Chondrocyte (in vitro differentiated cells): ENCODE data around the gene ARMC3. TPM values are rescaled to one million over a fixed set of nuclear protein-coding genes. Genes with fewer than 3 reads are reported as not detected.
"Not testable (repeated sequence)": the region's sequence is repeated elsewhere in the genome, so short reads cannot be mapped to it uniquely, and the experiment has no call there.

Source experiments
- DNase-seq: peaks from one replicate; pipeline ENCODE4 v3.0.0; 2021; ENCODE audit warnings: mixed read lengths, low spot score
- H3K27ac Mint-ChIP-seq: one replicate; pipeline ENCODE4 v1.8.0; 2021; ENCODE audit warnings: mild to moderate bottlenecking, moderate library complexity, mixed read lengths; ENCODE audit not compliant: unreplicated experiment
- H3K27me3 Mint-ChIP-seq: 2 replicates; pipeline ENCODE4 v1.8.0; 2021; ENCODE audit warnings: low read depth, mixed read lengths
- H3K36me3 Mint-ChIP-seq: 2 replicates; pipeline ENCODE4 v1.8.0; 2021; ENCODE audit warnings: low read depth, mixed read lengths
- H3K4me1 Mint-ChIP-seq: 2 replicates; pipeline ENCODE4 v1.8.0; 2021; ENCODE audit warnings: low read depth, mild to moderate bottlenecking, mixed read lengths
- H3K4me3 Mint-ChIP-seq: one replicate; pipeline ENCODE4 v1.8.0; 2021; ENCODE audit warnings: mild to moderate bottlenecking, moderate library complexity, mixed read lengths; ENCODE audit not compliant: unreplicated experiment
- H3K9me3 Mint-ChIP-seq: 2 replicates; pipeline ENCODE4 v1.8.0; 2021; ENCODE audit warnings: low read depth, mixed read lengths
- CTCF ChIP-seq: fragments of 200-600 bp; sonication (generic); IDR thresholded peaks from 2 replicates; pipeline ENCODE4 v1.5.0; 2021; ENCODE audit warnings: antibody characterized with exemption, mild to moderate bottlenecking, moderate library complexity
- total RNA-seq: library from RNA; stranded (reverse); gene quantifications from 3 replicates; pipeline ENCODE4 v1.2.1, GENCODE V29; 2021

ARMC3 gene
- total RNA-seq, 1 donor from 2014 or later, result 0.27 TPM

GRCh38 chr10:22897371-22897770 is 30.5 kb upstream of the ARMC3 start:
- Mint-ChIP-seq H3K4me3 (no peak overlapping the region), H3K27ac (no peak overlapping the region), H3K4me1 (peaks cover 6% of the 10 kb centered on the region), H3K9me3 (peaks cover 15% of the 10 kb centered on the region), H3K27me3 (no peaks in the 10 kb centered on the region), H3K36me3 (peaks cover under 1% of the 10 kb centered on the region)
- no peak for DNase-seq
- no peak for TF ChIP-seq CTCF

- no peak for DNase-seq
- no peak for TF ChIP-seq CTCF
- H3K27me3 Mint-ChIP-seq, result no peaks in the 10 kb centered on the region
Measured at GRCh38 chr10:22899307-22899706, 28.5 kb upstream of the ARMC3 start.

DNA sequence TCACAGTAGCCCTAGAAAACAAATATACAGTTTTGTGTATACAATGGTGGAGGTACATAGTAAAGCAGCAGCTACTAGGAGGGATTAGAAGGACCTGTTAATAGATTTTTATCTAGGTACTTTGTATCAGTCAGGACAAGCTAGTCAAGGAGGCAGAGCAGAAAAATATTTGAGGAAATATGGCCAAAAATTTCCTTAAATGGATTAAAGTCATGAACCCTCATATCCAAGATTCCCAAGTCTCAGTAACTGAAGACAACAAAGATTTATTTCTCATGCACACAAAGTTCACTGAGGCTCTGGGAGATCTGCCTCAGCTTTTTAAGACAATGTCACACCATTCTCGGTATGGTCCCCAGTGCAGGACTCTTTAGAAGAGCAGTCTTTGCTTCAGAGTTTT is 28.1 kb upstream of the ARMC3 start:
- DNase-seq, result no peak
- no peak for TF ChIP-seq CTCF
- no peak overlapping the region for H3K4me3 Mint-ChIP-seq
- no peak overlapping the region for H3K27ac Mint-ChIP-seq
- no peaks in the 10 kb centered on the region for H3K27me3 Mint-ChIP-seq
- H3K4me1 Mint-ChIP-seq, result peaks cover 4% of the 10 kb centered on the region
- H3K36me3 Mint-ChIP-seq, result no peaks in the 10 kb centered on the region
- peaks cover 10% of the 10 kb centered on the region for H3K9me3 Mint-ChIP-seq

More at GRCh38 chr10:22899307-22899706, 28.5 kb upstream of the ARMC3 start:
- Mint-ChIP-seq H3K36me3 (no peaks in the 10 kb centered on the region), H3K9me3 (peaks cover 10% of the 10 kb centered on the region), H3K4me3 (no peak overlapping the region), H3K4me1 (peaks cover 6% of the 10 kb centered on the region), H3K27ac (no peak overlapping the region)

GRCh38 chr10:22900841-22901601 is 26.8 kb upstream of the ARMC3 start:
- no peaks in the 10 kb centered on the region for H3K36me3 Mint-ChIP-seq
- H3K9me3 Mint-ChIP-seq, result peaks cover 12% of the 10 kb centered on the region
- no peaks in the 10 kb centered on the region for H3K27me3 Mint-ChIP-seq
- no peak for TF ChIP-seq CTCF
- DNase-seq, result no peak
- no peaks in the 10 kb centered on the region for H3K4me1 Mint-ChIP-seq
- no peak overlapping the region for H3K27ac Mint-ChIP-seq
- H3K4me3 Mint-ChIP-seq, result no peak overlapping the region

DNA sequence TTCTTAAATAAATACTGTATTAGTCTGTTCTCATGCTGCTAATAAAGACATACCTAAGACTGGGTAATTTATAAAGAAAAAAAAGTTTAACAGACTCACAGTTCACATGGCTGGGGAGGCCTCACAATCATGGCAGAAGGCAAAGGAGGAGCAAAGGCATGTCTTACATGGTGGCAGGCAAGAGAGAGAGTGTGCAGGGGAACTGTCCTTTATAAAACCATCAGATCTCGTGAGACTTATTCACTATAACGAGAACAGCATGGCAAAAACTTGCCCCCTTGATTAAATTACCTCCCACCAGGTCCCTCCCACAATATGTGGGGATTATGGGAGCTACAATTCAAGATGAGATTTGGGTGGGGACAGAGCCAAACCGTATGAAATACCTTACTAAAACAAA is 25.7 kb upstream of the ARMC3 start:
- not testable (repeated sequence) for H3K36me3 Mint-ChIP-seq, H3K27me3 Mint-ChIP-seq, H3K4me1 Mint-ChIP-seq

GRCh38 chr10:22903694-22904093 is 24.2 kb upstream of the ARMC3 start:
- Mint-ChIP-seq H3K4me1 (no peaks in the 10 kb centered on the region), H3K27ac (no peak overlapping the region), H3K4me3 (no peak overlapping the region), H3K27me3 (no peaks in the 10 kb centered on the region), H3K36me3 (peaks cover 3% of the 10 kb centered on the region), H3K9me3 (peaks cover 15% of the 10 kb centered on the region)
- no peak for DNase-seq
- TF ChIP-seq CTCF, result no peak

More for the DNA sequence above, 25.7 kb upstream of the ARMC3 start:
- not testable (repeated sequence) for DNase-seq, H3K4me3 Mint-ChIP-seq, H3K27ac Mint-ChIP-seq
- H3K9me3 Mint-ChIP-seq, result peaks cover 12% of the 10 kb centered on the region
